Activated CD8-positive, alpha-beta T cell treated with anti-CD3 and anti-CD28 coated beads for 36 hours (primary cell): ENCODE results near the gene PLEK2. TPM values are rescaled to one million over a fixed set of nuclear protein-coding genes. Genes with fewer than 3 reads are reported as not detected.
"Not testable (repeated sequence)": the region's sequence is repeated elsewhere in the genome, so short reads cannot be mapped to it uniquely, and the experiment has no call there.

Source experiments
- ATAC-seq: fragments of 200-7000 bp; cut with Tn5 transposase; one replicate; pipeline ENCODE4 v1.10.0; 2021; ENCODE audit warnings: mild to moderate bottlenecking, moderate library complexity
- CTCF ChIA-PET: fragments of 350-600 bp; sonication (Branson Sonifier 250); formaldehyde crosslinking; loops from one replicate; lab custom pipeline; 2021; ENCODE audit warnings: antibody characterized with exemption; lab: Charles Lee
- POLR2A ChIA-PET: fragments of 350-600 bp; sonication (Branson Sonifier 250); formaldehyde crosslinking; loops from one replicate; lab custom pipeline; 2021; ENCODE audit warnings: antibody characterized with exemption; lab: Charles Lee
- DNase-seq: peaks from one replicate; pipeline ENCODE4 v3.0.0-alpha.2; 2020
- H3K27ac Mint-ChIP-seq: one replicate; pipeline ENCODE4 v1.8.0; 2021; ENCODE audit warnings: mild to moderate bottlenecking, mixed read lengths
- H3K27me3 Mint-ChIP-seq: one replicate; pipeline ENCODE4 v1.8.0; 2021; ENCODE audit warnings: mixed read lengths
- H3K36me3 Mint-ChIP-seq: one replicate; pipeline ENCODE4 v1.8.0; 2021; ENCODE audit warnings: low read depth, mixed read lengths
- H3K4me1 Mint-ChIP-seq: one replicate; pipeline ENCODE4 v1.8.0; 2021; ENCODE audit warnings: low read depth, mixed read lengths
- H3K4me3 Mint-ChIP-seq: one replicate; pipeline ENCODE4 v1.8.0; 2021; ENCODE audit warnings: mild to moderate bottlenecking, moderate library complexity, mixed read lengths
- H3K9me3 Mint-ChIP-seq: one replicate; pipeline ENCODE4 v1.8.0; 2021; ENCODE audit warnings: mixed read lengths
- intact Hi-C: fragments of 100-400 bp; cut with micrococcal nuclease; formaldehyde crosslinking; loops from one replicate; pipeline ENCODE4 v1.10.0; 2022
- total RNA-seq, 2 experiments: library from RNA; stranded (reverse); gene quantifications; one replicate each; pipeline ENCODE4 v1.2.3, GENCODE V29; 2021
- TF ChIP-seq, protein P1 (sequence below): fragments of 200-600 bp; IDR thresholded peaks from one replicate; pipeline ENCODE4 v1.8.0; 2022; ENCODE audit warnings: antibody characterized with exemption, mild to moderate bottlenecking

Gene PLEK2
- total RNA-seq, 2 experiments from 2014 or later = 1.0 TPM; not detected in 1

- intact Hi-C loops = no loop called here
- no peaks in the 10 kb centered on the region for H3K36me3 Mint-ChIP-seq
- CTCF ChIA-PET = interaction anchor here (1.0 to 3.7 kb wide), 6 partner anchors 9 to 155 kb away, joined by 3 to 34 read pairs (median 4); no protein-coding TSS in a partner anchor
- TF ChIP-seq, protein P1, sequence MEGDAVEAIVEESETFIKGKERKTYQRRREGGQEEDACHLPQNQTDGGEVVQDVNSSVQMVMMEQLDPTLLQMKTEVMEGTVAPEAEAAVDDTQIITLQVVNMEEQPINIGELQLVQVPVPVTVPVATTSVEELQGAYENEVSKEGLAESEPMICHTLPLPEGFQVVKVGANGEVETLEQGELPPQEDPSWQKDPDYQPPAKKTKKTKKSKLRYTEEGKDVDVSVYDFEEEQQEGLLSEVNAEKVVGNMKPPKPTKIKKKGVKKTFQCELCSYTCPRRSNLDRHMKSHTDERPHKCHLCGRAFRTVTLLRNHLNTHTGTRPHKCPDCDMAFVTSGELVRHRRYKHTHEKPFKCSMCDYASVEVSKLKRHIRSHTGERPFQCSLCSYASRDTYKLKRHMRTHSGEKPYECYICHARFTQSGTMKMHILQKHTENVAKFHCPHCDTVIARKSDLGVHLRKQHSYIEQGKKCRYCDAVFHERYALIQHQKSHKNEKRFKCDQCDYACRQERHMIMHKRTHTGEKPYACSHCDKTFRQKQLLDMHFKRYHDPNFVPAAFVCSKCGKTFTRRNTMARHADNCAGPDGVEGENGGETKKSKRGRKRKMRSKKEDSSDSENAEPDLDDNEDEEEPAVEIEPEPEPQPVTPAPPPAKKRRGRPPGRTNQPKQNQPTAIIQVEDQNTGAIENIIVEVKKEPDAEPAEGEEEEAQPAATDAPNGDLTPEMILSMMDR = no peak
- H3K4me1 Mint-ChIP-seq = peaks cover 14% of the 10 kb centered on the region
- no peak overlapping the region for H3K4me3 Mint-ChIP-seq
- peaks cover 16% of the 10 kb centered on the region for H3K27me3 Mint-ChIP-seq
- no peaks in the 10 kb centered on the region for H3K9me3 Mint-ChIP-seq
- DNase-seq (no peak), ATAC-seq (no peak)
- H3K27ac Mint-ChIP-seq = no peak overlapping the region
- POLR2A ChIA-PET = no interaction called here
These were observed 4.1 kb upstream of the PLEK2 start for GRCh38 chr14:67416085-67416484.

GRCh38 chr14:67415610-67416009 is 3.6 kb upstream of the PLEK2 start:
- H3K27ac Mint-ChIP-seq, POLR2A ChIA-PET, H3K36me3 Mint-ChIP-seq, ATAC-seq, intact Hi-C loops, H3K9me3 Mint-ChIP-seq, DNase-seq, H3K4me3 Mint-ChIP-seq: not testable (repeated sequence)
- H3K4me1 Mint-ChIP-seq = peaks cover 14% of the 10 kb centered on the region
- H3K27me3 Mint-ChIP-seq = peaks cover 17% of the 10 kb centered on the region
- CTCF ChIA-PET = interaction anchor here (1.0 to 3.7 kb wide), 5 partner anchors 11 to 155 kb away, joined by 3 to 34 read pairs (median 3); no protein-coding TSS in a partner anchor

- Mint-ChIP-seq H3K9me3 (no peaks in the 10 kb centered on the region), H3K4me1 (peaks cover 14% of the 10 kb centered on the region), H3K4me3 (no peak overlapping the region), H3K27me3 (peaks cover 17% of the 10 kb centered on the region), H3K27ac (no peak overlapping the region), H3K36me3 (no peaks in the 10 kb centered on the region)
- CTCF ChIA-PET = interaction anchor here (1.1 to 3.7 kb wide), 4 partner anchors 12 to 290 kb away, joined by 3 to 34 read pairs (median 8); partner anchors contain the start of genes ATP6V1D and EIF2S1
- ATAC-seq (peak; percentile 86), DNase-seq (peak; percentile 62)
- POLR2A ChIA-PET = interaction anchor here (0.6 kb wide), 1 partner anchor 50 kb away, joined by 3 read pairs; no protein-coding TSS in a partner anchor
- intact Hi-C loops = no loop called here
- TF ChIP-seq, protein P1 = no peak
These were observed 2.1 kb upstream of the PLEK2 start for GRCh38 chr14:67413806-67414769.

DNA sequence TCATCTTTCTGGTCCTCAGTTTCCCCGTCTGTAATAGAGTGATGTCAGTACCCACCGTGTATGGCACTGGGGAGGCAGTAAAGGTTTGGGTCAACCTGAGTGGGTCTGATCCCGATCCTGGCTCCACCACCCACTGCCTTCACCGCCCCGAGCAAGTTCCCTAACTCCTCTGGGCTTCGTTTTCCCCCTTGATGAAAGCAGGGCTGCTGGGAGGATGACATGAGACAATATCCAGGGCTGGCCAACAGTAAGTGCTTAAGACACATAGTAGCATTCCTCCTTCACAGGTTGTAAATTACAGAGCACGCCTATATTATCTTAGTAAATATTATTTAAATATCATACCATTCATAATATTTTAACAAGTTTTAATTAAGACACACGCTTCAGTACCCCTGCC is 595 bp downstream of the PLEK2 start:
- H3K27ac Mint-ChIP-seq = no peak overlapping the region
- H3K9me3 Mint-ChIP-seq = no peaks in the 10 kb centered on the region
- POLR2A ChIA-PET = interaction anchor here (1.5 kb wide), 1 partner anchor 52 kb away, joined by 4 read pairs; the partner anchor contains the start of gene ATP6V1D

GRCh38 chr14:67410313-67410712 is 1.7 kb downstream of the PLEK2 start:
- intact Hi-C loops = no loop called here
- Mint-ChIP-seq H3K4me3 (no peak overlapping the region), H3K27me3 (peaks cover 14% of the 10 kb centered on the region), H3K27ac (no peak overlapping the region), H3K36me3 (no peaks in the 10 kb centered on the region), H3K4me1 (peaks cover 14% of the 10 kb centered on the region), H3K9me3 (no peaks in the 10 kb centered on the region)
- no peak for DNase-seq
- TF ChIP-seq, protein P1 = no peak
- POLR2A ChIA-PET = interaction anchor here (0.6 to 1.5 kb wide), 4 partner anchors 24 to 137 kb away, joined by 3 to 6 read pairs (median 4); partner anchors contain the start of gene ATP6V1D
- ATAC-seq = no peak
- CTCF ChIA-PET = interaction anchor here (0.6 to 2.9 kb wide), 6 partner anchors 10 to 162 kb away, joined by 3 to 12 read pairs (median 5); no protein-coding TSS in a partner anchor

More for the DNA sequence above, 595 bp downstream of the PLEK2 start:
- no peak overlapping the region for H3K4me3 Mint-ChIP-seq
- H3K36me3 Mint-ChIP-seq = no peaks in the 10 kb centered on the region
- no peak for DNase-seq
- peaks cover 17% of the 10 kb centered on the region for H3K27me3 Mint-ChIP-seq
- intact Hi-C loops = no loop called here
- peaks cover 14% of the 10 kb centered on the region for H3K4me1 Mint-ChIP-seq
- CTCF ChIA-PET = interaction anchor here (1.1 to 2.9 kb wide), 5 partner anchors 9 to 161 kb away, joined by 5 to 12 read pairs (median 5); no protein-coding TSS in a partner anchor
- TF ChIP-seq, protein P1 = no peak
- ATAC-seq = no peak
